Putamen (tissue), 1 donor: Measurements from ENCODE around the gene C17orf67.

Source experiments
- DNase-seq: peaks from one replicate; pipeline ENCODE4 v3.0.0-alpha.2; 2016; ENCODE audit warnings: low spot score

C17orf67 gene, protein sequence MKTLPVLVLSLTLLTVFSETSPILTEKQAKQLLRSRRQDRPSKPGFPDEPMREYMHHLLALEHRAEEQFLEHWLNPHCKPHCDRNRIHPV

DNA sequence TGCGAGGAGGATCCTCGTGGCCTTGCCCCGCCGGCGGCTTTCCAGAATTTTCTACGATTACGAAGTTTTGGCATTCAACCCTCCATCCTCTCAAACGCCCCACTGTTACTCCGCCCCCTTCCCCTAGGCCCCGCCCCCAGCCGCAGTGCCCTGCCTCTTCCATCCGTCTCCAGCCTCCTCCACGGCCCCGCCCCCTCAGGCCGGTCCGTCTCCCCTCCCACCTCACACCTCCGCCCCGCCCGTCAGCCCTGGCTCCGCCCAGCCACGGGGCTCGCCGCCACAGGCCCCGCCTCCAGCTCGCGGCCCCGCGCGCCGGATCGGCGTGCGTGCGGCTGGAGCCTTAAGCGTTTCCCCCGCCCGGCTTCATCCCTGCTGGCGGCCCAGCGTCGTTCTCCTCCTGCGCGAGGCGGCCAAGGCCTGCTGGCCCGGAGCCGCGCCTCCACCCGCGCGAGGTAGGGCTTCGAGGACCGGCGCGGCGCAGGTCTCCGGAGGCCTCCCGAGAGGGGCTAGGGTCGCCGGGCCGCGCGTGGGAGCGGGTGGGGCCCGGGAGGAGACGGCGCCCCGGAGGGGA lies at the start of gene C17orf67, which contains the start of gene DGKE:
Gene C17orf67, minus strand, starts transcription at position 112 of the 571 bp plus-strand sequence. CDS start 18,110 bp downstream, outside the sequence.
Gene DGKE, plus strand, starts transcription at position 343 of the 571 bp plus-strand sequence. CDS start 645 bp downstream, outside the sequence.
- DNase-seq: peak; percentile 95

DNA sequence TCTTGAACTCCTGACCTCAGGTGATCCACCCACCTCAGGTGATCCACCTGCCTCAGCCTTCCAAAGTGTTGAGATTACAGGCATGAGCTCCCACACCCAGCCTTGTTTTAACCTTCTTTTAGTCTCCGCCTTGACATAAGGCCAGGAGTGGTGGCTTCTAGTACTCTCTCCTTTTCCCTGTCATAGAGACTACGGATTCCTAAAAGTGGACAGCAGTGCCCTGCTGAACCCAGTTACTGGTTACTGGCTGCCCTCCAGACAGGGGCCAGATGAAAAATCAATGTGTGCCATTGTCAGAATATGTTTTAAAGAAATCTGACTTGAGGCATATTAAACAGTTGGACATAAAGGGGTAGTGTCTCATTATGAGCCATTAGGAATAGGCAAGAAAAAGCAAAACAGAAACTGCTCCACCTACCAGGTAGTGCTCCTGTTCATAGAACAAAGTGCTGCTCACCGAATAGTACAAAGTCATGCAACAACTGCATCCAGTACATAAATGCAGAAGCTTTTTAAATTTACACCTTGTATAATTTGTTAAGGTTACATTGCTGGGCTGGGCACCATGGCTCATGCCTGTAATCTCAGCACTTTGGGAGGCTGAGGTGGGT lies 48.1 kb upstream of the C17orf67 start:
- no peak for DNase-seq

DNA sequence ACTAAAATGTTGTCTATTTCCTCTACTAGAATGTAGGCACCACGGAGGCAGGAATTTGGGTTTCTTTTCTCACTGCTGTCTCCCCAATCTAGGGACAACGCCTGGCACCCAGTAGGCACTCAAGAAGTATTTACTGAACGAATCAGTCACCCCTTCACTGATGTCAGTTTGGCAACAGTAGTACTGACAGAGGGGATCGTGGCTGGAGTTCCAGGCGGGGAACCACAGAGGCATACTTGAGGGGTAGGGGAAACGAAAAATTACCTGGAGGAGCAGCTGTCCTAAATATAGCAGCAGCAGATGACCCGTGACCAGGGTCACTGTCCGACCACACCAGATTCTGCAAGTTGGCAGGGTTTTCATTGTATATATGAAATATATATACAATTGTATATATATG lies 46.9 kb upstream of the C17orf67 start:
- DNase-seq: no peak

DNA sequence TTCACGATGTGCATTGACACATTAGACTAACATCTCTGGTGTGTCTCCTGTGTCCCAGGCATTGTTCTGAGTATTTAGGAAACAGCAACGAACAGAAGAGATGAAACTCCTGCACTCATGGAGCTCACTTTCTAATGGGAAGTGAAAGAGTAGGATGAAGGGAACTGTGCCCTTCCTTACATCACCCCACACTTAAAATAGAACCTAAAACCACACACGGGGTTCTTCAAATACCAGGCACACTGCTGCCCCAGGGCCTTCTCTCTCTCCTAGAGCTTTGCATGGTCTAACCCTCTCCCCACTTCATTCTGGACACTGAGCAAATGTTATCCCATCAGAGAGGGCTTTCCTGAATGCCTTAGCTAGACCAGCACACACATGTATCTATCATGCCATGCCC lies 46.4 kb upstream of the C17orf67 start:
- no peak for DNase-seq

DNA sequence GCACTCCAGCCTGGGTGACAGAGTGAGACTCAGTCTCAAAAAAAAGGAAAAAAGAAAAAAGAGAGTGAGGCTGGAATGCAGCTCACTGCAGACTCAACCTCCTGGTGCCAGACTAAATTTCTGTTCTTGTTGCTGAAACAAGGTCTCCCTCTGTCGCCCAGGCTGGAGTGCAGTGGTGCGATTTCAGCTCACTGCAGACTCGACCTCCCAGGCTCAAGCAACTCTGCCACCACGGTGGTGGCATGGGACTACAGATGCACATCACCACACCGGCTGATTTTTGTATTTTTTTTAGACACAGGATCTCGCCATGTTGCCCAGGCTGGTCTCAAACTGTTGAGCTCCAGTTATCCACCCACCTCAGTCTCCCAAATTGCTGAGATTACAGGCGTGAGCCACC lies 45.6 kb upstream of the C17orf67 start:
- no peak for DNase-seq

DNA sequence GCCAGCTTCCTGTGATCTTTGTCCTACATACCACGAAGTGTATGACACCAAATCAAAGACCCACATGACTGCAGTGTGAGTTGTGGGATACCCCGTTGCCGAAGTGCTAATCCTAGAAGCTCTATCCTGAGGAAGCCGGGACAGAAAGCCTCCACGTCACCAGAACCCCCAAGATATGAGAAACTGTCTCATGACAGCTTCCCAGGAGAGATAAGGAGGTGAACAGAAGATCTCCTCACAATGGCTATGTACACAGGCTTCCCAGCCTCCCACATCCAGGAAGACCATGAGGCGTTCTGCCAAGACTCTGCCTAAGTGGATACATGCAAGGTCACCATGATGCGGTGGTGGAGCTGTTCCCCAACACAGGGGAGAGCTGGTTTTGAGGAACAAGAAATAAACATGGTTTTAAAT lies 43.1 kb upstream of the C17orf67 start:
- DNase-seq: no peak

DNA sequence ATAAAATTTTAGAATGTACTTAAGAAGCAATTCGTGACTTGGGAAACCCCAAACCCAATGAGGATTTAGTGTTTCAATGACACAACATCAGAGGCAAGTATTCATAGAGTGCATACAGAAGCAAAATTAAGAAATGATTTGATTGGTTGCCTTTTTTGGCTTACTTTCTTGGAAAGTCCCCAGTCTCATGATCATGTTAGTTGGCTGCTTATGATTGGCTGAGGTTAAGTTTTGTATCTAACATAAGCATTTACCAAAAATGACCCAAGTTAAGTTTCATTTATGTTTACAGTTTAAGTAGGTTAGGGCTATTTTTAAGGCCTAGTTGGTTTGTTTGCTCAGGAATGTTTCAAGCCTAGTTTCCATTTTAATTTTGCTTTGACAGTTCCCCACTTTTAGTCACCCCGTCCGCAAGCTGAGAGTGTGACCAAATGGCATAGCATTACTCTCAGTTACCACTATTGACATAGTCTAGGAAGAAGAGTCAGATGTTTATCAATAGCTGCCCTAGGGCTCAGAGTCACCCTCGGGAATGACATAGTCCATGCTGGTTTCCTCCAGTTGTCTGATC lies 36.4 kb upstream of the C17orf67 start:
- DNase-seq: no peak

DNA sequence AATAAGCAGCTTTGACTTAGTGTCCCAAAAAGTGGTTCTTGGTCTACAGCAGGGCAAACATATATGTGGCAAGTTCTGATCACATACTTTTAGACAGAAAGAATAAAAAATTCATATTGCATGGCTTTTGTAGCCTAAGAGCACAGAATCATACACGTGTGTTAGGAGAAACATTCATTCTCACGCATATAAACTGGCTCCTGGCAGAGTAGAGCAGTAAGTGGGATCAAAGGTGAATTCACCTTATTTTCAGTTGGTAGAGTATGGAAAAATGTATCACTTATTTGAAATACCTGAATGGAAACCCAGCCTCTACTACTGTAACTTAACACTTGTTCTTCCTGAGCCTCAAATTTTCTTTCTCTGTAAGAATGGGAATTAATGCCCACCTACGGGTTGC lies 35.0 kb upstream of the C17orf67 start:
- no peak for DNase-seq

DNA sequence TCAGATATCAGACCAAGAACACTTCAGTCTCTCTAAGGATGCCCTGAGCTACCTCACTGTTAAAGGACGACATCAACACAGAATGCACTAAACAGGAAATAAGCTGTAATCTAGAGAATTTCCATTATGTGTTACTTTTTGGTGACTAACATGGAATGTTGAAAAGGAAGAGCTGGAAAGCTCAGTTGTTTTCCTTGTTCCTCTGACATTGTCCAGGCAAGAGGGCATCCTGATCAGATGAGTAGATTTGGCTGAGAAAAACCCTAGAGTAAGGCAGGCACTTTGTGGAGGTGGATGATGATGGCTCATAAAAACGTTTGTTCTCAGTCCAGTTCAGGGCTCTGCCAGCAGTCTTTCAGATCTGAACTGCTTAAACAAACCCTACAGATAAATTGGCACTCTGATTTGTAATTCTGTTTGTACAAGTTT lies 34.2 kb upstream of the C17orf67 start:
- no peak for DNase-seq

DNA sequence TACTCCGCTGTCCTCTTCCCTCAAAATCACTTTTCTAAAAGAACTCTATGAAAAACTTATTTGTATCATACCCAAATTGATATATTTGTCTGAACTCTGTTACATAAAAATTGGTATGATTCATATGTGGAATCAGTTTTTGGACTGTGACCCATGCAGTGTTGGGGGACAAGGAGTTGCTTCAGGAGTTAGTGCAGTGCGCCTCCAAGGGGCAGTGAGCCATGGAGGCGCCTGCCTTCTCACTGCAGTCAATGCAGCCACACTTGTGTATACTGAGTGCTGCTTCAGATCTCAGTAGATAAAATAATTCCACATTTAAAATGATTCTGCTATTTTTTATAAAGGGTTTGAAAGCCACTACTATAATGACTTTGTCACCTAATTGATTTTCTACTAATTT lies 32.8 kb upstream of the C17orf67 start:
- no peak for DNase-seq

DNA sequence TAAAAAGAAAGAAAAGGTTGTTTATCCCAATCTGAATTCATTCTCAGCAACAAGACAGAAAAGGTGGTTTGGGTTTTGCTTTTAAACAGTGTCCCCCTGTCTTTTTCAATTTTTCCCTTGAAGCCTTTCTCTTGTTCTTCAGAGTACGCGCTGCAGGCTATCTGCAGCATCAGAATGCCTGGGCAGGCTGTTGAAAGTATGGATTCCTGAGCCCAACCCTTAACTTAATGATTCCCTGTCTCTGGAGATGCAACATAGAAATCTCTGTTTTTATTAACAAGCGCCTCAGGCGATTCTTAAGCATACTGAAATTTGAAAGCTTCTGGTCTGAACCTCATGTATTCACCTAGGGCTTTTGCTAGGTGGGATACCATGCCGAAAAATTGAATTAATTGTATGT lies 32.4 kb upstream of the C17orf67 start:
- DNase-seq: no peak

DNA sequence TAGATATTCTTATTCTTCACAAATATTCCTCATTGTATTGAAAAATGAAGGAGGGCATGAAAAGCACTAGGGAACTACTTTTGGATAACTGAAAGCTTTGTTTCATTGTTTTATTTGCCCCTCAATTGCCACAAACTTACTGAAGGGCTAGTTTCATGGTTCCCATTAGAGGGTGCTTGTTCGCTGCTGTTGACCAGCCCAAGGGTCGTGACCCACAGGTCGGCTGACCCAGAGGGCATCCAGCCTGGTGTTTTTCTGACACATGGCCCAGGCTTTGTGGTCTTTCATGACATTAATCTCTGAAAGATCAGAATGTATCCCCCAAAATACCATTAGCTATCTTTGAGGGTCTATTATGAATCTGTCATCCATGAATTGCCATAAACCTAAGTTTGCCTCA lies 30.3 kb upstream of the C17orf67 start:
- DNase-seq: no peak

DNA sequence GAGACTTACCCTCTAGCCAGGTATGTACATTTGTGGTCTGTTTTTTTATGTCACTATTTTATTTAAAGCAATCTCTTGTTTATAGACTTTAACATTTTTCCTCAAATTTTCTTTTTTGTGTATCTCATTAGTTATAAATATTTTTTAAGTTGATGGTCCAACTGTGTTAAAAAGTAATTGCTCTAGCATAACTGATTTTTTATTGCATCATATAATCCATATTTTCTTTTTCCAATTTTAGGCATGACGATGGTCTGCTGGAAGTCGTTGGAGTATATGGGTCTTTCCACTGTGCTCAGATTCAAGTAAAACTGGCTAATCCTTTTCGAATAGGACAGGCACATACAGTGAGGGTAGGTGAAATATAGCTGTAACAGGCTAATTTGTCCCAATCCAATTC lies 28.2 kb upstream of the C17orf67 start:
- DNase-seq: no peak

DNA sequence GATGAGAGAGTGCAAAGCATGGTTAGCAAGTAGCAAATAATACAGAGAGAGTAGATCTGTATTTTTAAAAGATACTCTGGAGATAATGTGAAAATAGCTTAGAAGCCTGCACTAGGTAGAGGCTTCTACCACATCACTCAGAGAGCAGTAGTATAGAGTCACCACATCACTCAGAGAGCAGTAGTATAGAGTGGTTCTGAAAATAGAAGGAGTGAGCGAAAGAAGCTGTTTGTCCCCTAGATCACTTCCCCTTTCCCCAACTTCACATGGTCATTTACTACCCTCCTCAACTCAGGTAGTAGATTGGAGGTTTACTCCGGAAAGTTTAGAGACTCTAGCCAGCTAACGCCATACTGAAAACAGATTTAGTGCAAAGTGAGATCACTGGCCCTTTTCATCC lies 17.3 kb upstream of the C17orf67 start:
- no peak for DNase-seq

DNA sequence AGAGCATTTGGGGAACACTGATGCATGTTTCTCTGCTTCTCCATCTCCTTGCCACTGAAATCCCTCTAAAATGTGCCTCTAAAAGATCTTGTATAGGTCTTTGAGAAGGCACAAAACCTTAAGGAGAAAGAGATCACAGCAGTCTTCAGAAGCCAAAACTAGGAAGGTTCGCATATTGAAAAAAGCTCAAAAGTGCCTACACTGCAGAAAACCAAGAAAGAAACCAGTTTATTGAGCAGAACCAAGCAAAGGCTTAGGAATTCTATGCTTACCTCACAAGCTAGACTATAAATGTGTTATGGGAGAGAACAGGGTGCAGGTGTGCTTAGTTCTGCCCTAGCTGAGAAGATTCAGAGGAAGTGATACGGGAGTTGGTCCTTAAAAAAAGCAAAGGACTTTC lies 16.9 kb upstream of the C17orf67 start:
- DNase-seq: no peak

DNA sequence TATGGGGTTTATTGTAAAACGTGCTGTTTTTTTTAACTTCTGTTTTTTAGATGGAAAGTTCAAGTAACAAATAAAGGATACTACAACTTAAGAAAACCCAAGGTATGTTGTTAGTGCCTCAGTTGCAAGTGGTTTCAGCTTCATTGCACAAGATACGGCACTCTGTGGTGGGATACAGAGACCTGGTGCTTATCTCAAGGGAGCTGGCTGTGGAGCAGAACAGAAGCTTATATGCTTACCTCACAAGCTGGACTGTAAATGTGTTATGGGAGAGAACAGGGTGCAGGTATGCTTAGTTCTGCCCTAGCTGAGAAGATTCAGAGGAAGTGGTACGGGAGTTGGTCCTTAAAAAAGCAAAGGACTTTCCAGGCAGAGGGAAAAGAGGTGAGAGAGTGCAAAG lies 15.4 kb upstream of the C17orf67 start:
- DNase-seq: no peak

DNA sequence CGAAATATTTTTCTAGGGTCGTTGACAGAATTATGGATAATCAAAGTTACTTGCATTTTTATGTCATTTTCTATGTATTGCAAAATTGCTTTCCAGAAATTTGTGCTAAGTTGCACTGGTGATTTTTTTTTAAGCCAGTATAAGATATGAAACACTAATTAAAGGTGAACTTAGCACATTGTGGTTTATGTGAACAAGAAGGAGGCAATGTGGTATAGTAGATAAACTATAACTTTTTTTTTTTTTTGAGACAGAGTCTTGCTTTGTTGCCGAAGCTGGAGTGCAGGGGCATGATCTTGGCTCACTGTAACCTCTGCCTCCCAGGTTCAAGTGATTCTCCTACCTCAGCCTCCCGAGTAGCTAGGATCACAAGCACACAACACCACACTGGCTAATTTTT lies 13.4 kb upstream of the C17orf67 start:
- DNase-seq: no peak

DNA sequence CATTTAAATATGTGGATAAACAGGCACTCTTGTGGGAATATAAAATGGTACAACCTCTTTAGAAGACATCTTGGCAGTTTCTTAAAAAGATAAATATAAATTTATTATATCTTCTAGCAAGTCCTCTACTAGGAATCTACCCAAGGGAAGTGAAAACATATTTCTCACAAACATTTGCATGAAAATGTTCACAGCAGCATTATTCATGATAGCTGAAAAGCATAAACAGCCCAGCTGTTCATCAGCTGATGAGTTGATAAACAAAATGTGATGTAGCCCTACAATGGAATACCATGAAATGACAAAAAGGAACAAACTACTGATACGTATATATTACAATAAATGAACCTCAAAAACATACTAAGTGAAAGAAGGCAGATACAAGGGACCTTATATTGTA lies 12.2 kb upstream of the C17orf67 start:
- DNase-seq: no peak

DNA sequence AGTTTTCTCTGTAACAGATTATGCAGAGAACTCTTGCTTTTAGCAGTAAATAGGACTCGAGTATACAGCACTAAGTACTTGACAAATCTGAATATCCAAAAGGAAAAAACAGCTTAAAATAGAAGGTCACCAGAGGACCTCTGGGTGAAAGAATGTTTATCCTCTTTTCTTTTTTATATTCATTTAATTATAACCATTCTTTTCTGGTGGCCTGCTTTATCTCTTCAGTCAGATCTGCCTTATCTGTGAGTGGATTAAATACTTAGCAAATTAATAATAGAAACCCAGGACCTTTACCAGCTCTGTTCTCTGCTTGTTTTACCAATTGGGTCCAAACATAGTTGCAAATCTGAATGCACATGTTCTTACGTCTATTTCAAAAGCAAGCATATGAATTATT lies 8.9 kb upstream of the C17orf67 start:
- DNase-seq: no peak

DNA sequence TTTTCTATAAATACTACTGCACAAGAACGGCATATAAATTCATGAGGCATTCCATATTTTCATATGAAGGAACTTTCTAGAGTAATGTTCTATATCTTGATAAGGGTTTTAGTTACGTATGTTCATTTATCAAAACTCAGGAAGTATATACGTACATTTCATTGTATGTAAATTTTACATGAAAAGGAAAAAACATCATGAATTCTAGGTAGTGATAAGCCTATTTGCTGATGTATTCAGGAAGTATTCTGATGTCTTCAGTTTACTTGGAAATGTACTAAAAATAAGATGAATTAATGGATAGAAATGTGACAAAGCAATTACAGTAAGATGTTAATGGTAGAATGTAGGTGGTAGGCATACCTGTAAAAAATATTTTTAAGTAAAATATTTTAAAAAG lies 5.0 kb upstream of the C17orf67 start:
- no peak for DNase-seq

DNA sequence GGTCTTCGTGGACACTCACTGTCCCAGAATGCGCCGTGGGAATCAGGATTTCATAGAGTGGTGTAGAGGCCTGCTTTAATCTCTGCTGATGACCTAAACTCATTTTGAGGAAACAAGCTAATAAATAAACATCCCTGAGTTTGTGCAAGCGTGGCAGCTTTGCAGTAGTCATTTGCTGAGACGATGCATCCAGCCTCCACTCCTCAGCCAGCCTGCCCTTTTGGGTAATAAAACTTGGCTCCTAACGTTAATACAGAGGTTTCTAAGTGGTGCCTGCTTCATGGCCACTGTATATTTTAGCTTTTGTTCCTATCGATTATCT lies 1.5 kb upstream of the C17orf67 start:
- DNase-seq: no peak

DNA sequence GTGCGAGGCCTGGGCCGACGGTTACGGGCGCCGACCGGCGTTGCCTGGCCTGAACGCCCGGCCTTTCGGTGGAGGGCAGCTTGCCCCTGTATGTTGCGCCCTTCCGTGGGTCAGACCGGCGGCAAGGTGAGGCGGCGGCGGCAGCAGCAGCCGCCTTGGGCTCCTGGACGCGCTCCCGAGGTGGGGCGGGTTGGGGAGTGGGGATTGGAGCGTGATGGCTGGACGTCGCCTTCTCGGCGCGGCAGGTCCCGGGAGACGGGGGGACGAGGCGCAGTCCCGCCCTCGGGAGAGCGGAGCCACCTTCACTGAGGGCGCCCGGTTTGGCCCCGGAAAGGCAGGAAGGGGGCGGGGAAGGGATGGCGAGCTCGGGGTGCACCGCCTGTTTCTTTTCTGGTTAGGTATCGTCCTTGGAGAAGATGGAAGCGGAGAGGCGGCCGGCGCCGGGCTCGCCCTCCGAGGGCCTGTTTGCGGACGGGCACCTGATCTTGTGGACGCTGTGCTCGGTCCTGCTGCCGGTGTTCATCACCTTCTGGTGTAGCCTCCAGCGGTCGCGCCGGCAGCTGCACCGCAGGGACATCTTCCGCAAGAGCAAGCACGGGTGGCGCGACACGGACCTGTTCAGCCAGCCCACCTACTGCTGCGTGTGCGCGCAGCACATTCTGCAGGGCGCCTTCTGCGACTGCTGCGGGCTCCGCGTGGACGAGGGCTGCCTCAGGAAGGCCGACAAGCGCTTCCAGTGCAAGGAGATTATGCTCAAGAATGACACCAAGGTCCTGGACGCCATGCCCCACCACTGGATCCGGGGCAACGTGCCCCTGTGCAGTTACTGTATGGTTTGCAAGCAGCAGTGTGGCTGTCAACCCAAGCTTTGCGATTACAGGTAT lies 902 bp upstream of the C17orf67 start:
- peak; percentile 31 for DNase-seq
